Sigmoid colon (tissue), 7 donors: ENCODE measurements around the gene RRM2. TPM values are rescaled to one million over a fixed set of nuclear protein-coding genes. Genes with fewer than 3 reads are reported as not detected.

Experiments used
- DNase-seq: peaks from one replicate; pipeline ENCODE4 v3.0.0-alpha.2; 2019
- H3K27ac ChIP-seq, 4 donors: fragments of 200-600 bp; sonication (generic); one replicate each; pipeline ENCODE4 v1.5.1; 2016 to 2019; ENCODE audit warnings: mild to moderate bottlenecking in 1 of 4
- H3K27me3 ChIP-seq, 3 donors: fragments of 200-600 bp; sonication (generic); one replicate each; pipeline ENCODE4 v1.5.1; 2019; ENCODE audit warnings: mild to moderate bottlenecking in 1 of 3
- H3K36me3 ChIP-seq, 4 donors: fragments of 200-600 bp; sonication (generic); one replicate each; pipeline ENCODE4 v1.5.1; 2016 to 2019
- H3K4me1 ChIP-seq, 4 donors: fragments of 200-600 bp; sonication (generic); one replicate each; pipeline ENCODE4 v1.5.1; 2017 to 2019
- H3K4me3 ChIP-seq, 4 donors: fragments of 200-600 bp; sonication (generic); one replicate each; pipeline ENCODE4 v1.5.1; 2017 to 2019; ENCODE audit warnings: mild to moderate bottlenecking in 2 of 4, moderate library complexity in 1 of 4
- H3K9me3 ChIP-seq, 4 donors: fragments of 200-600 bp in 3 of 4; sonication (generic) in 3 of 4; one replicate each; pipeline versions ENCODE4 v1.5.1 to v1.6.1; 2013 to 2019
- CTCF ChIP-seq, 4 experiments: fragments of 450-650 bp in 3 of 4; fragments of 200-600 bp in 1 of 4; IDR thresholded peaks; one replicate each; pipeline ENCODE4 v1.5.1; 2016 to 2019; ENCODE audit warnings: antibody characterized with exemption in 4 of 4, mild to moderate bottlenecking in 3 of 4, moderate library complexity in 2 of 4
- EP300 ChIP-seq, 4 donors: sonication (generic); formaldehyde crosslinking; IDR thresholded peaks; one replicate each; pipeline ENCODE4 v1.6.1; 2017; ENCODE audit warnings: antibody characterized with exemption in 4 of 4
- POLR2A ChIP-seq, 2 donors: fragments of 450-650 bp; IDR thresholded peaks; one replicate each; pipeline ENCODE4 v1.6.1; 2016; ENCODE audit warnings: antibody characterized with exemption in 2 of 2, mild to moderate bottlenecking in 2 of 2, moderate library complexity in 2 of 2
- POLR2AphosphoS5 ChIP-seq, 4 donors: sonication (generic); formaldehyde crosslinking; IDR thresholded peaks; one replicate each; pipeline ENCODE4 v1.6.1; 2017; ENCODE audit warnings: antibody characterized with exemption in 4 of 4
- WGBS, 2 donors: extraction: QIAGEN DNeasy Blood & Tissue Kit; methylation state at CpG; one replicate each; pipeline ENCODE4 v1.1.7; 2013; 5-methylcytosine and 5-hydroxymethylcytosine counted together
- intact Hi-C: fragments of 100-400 bp; cut with DNase I; formaldehyde crosslinking; loops from one replicate; pipeline ENCODE4 v1.15.1; 2023
- polyA plus RNA-seq, 3 donors: library from polyadenylated mRNA; stranded (reverse); fragments of 200-250 nt; gene quantifications; one replicate each; pipeline ENCODE4 v1.2.3, GENCODE V29; 2013
- total RNA-seq, 4 donors: library from RNA; depleted of rRNA; stranded (reverse); fragments of >200 nt; gene quantifications; one replicate each; pipeline ENCODE4 v1.1.0, GENCODE V29; 2016
- donor health status: healthy with polysubstance abuse.
- donor health status: Bipolar disorder and iron deficiency.
- donor health status: healthy.

Gene RRM2
- total and polyA plus RNA-seq, 7 donors: 0.16 to 65.8 (median 6.9) TPM; not detected in 1

GRCh38 chr2:10167316-10167715 is 44.8 kb downstream of the RRM2 start:
- Histone ChIP-seq H3K27ac (no peak overlapping the region), H3K4me1 (peaks cover 0 to 5% (median 2%) of the 10 kb centered on the region in 4 donors), H3K4me3 (no peak overlapping the region), H3K27me3 (no peaks in the 10 kb centered on the region), H3K36me3 (no peaks in the 10 kb centered on the region), H3K9me3 (no peaks in the 10 kb centered on the region)
- DNase-seq: no peak
- intact Hi-C loops: no loop called here
- 89 to 94% methylated on average over 11 of the region's 11 CpGs for WGBS, 2 donors
- TF ChIP-seq EP300 (IDR thresholded peaks at IDR 0.05): no peak
- no peak for TF ChIP-seq CTCF (IDR thresholded peaks at IDR 0.05)
- no peak for TF ChIP-seq POLR2A (IDR thresholded peaks at IDR 0.05)
- TF ChIP-seq POLR2AphosphoS5 (IDR thresholded peaks at IDR 0.05): no peak

- TF ChIP-seq POLR2AphosphoS5 (IDR thresholded peaks at IDR 0.05): no peak
- no peak for TF ChIP-seq CTCF (IDR thresholded peaks at IDR 0.05)
- TF ChIP-seq EP300 (IDR thresholded peaks at IDR 0.05): no peak
- TF ChIP-seq POLR2A (IDR thresholded peaks at IDR 0.05): no peak
- Histone ChIP-seq H3K36me3 (no peaks in the 10 kb centered on the region), H3K9me3 (no peaks in the 10 kb centered on the region), H3K4me1 (peaks cover 0 to 5% (median 2%) of the 10 kb centered on the region in 4 donors), H3K27me3 (no peaks in the 10 kb centered on the region), H3K27ac (no peak overlapping the region), H3K4me3 (no peak overlapping the region)
- intact Hi-C loops: no loop called here
- WGBS, 2 donors: 63 to 84% methylated on average over 5 of the region's 5 CpGs
- no peak for DNase-seq
Measured at GRCh38 chr2:10168221-10168620, 45.7 kb downstream of the RRM2 start.

GRCh38 chr2:10169053-10169578 is 46.6 kb downstream of the RRM2 start:
- intact Hi-C loops: no loop called here
- H3K4me1 ChIP-seq: peaks cover 0 to 5% (median 2%) of the 10 kb centered on the region in 4 donors

GRCh38 chr2:10169581-10169980 is 47.0 kb downstream of the RRM2 start:
- no peak overlapping the region for H3K27ac ChIP-seq
- peaks cover 0 to 5% (median 2%) of the 10 kb centered on the region in 4 donors for H3K4me1 ChIP-seq
- intact Hi-C loops: no loop called here
- no peaks in the 10 kb centered on the region for H3K36me3 ChIP-seq
- no peak for TF ChIP-seq POLR2AphosphoS5 (IDR thresholded peaks at IDR 0.05)
- TF ChIP-seq CTCF (IDR thresholded peaks at IDR 0.05): no peak
- no peak for TF ChIP-seq POLR2A (IDR thresholded peaks at IDR 0.05)
- TF ChIP-seq EP300 (IDR thresholded peaks at IDR 0.05): no peak
- no peak for DNase-seq
- no peak overlapping the region for H3K4me3 ChIP-seq
- WGBS, 2 donors: 67 to 85% methylated on average over 11 of the region's 11 CpGs
- H3K27me3 ChIP-seq: no peaks in the 10 kb centered on the region
- H3K9me3 ChIP-seq: no peaks in the 10 kb centered on the region

More at GRCh38 chr2:10169053-10169578, 46.6 kb downstream of the RRM2 start:
- no peak overlapping the region for H3K4me3 ChIP-seq
- H3K36me3 ChIP-seq: no peaks in the 10 kb centered on the region
- no peaks in the 10 kb centered on the region for H3K9me3 ChIP-seq
- no peaks in the 10 kb centered on the region for H3K27me3 ChIP-seq
- no peak for DNase-seq
- no peak overlapping the region for H3K27ac ChIP-seq
- 52 to 84% methylated on average over 7 of the region's 7 CpGs for WGBS, 2 donors
- TF ChIP-seq POLR2A (IDR thresholded peaks at IDR 0.05) (no peak), EP300 (IDR thresholded peaks at IDR 0.05) (no peak), CTCF (IDR thresholded peaks at IDR 0.05) (no peak), POLR2AphosphoS5 (IDR thresholded peaks at IDR 0.05) (no peak)

- no peaks in the 10 kb centered on the region for H3K9me3 ChIP-seq
- peaks cover 0 to 5% (median 2%) of the 10 kb centered on the region in 4 donors for H3K4me1 ChIP-seq
- TF ChIP-seq CTCF (IDR thresholded peaks at IDR 0.05) (no peak), EP300 (IDR thresholded peaks at IDR 0.05) (no peak), POLR2AphosphoS5 (IDR thresholded peaks at IDR 0.05) (no peak), POLR2A (IDR thresholded peaks at IDR 0.05) (no peak)
- intact Hi-C loops: no loop called here
- no peak for DNase-seq
- no peak overlapping the region for H3K4me3 ChIP-seq
- H3K27me3 ChIP-seq: no peaks in the 10 kb centered on the region
- no peak overlapping the region for H3K27ac ChIP-seq
- H3K36me3 ChIP-seq: no peaks in the 10 kb centered on the region
- WGBS, 2 donors: 60 to 76% methylated on average over 9 of the region's 9 CpGs
Measured at GRCh38 chr2:10170256-10170655, 47.7 kb downstream of the RRM2 start.
